ENCODE measurements around the gene CWF19L1. TPM values are rescaled to one million over a fixed set of nuclear protein-coding genes. Genes with fewer than 3 reads are reported as not detected.
"Not testable (repeated sequence)": the region's sequence is repeated elsewhere in the genome, so short reads cannot be mapped to it uniquely, and the experiment has no call there.

Gene CWF19L1
- total and polyA plus RNA-seq, 2 donors (not counting 3 experiments of a cell fraction or from before 2014, with no cell fraction given), result 11.5 to 29.9 TPM

DNA sequence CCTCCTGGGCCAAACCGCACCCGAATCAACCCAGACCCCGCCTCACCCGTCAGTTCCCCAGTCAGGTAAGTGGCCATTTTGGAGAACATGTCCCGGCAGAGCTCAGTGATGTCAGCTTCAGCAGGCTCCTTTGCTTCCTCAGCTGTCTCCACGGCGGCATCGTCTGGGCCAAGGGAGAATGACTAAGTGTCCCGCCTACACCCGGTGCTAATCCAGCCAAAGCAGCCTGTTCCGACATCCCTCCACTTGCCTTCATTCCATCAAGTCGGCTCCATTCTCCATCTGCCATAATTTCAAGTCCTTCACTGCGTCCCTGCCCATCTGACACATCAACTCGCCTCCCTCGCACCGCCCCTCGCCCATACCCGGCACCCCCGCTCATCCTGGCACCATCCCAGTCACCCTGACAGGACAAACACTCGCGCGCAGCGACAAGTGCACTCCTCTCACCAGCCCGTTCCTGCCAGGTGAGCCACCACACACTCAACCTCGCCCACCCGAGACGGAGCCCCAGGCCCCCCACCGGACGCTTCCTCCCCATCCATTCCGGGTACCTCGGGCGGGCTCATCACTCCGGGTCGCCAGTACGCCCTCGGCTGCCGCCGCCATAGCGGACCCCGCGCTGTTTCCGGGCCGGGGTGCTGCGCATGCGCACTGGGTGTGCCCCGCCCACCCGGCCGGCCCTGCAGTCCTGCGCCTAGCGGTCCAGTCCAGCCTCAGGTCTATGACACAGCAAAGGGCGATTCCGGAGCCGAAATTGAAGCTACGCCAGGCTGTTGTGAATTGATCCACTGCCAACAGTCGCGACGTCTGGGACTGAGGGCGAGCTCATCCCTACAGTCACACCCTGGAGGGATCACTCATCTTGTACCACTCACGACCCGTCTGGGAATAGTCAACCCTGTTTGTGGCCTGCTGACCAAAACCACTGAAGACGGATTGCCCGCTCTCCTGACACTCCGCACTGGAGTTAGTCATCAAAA, 18.9 kb upstream of the CWF19L1 start, which contains the start of gene BLOC1S2:
Gene BLOC1S2 (minus strand): TSS at position 630 of the 983 bp plus-strand sequence. CDS start 21 bp downstream, at position 609.
- Histone ChIP-seq H3K4me1 (ENCODE audit: control insufficient read depth, extremely low read depth, insufficient read depth, low read length) (peaks cover 14% of the 10 kb centered on the region), H3K27me3 (ENCODE audit: control insufficient read depth in 2 of 2, insufficient read depth in 2 of 2, low read length in 2 of 2) (peaks cover 3 to 7% of the 10 kb centered on the region in 2 experiments), H3K4me2 (ENCODE audit: insufficient read depth, low read length) (peak within 1 kb of the TSS; percentile 68), H3K9me3 (replicated peaks; ENCODE audit: control insufficient read depth, insufficient read depth, low read length) (no peaks in the 10 kb centered on the region), H3K36me3 (ENCODE audit: control insufficient read depth in 2 of 2, extremely low read depth in 1 of 2, insufficient read depth in 2 of 2, low read length in 2 of 2) (peaks cover 0 to 3% of the 10 kb centered on the region in 2 experiments), H3K27ac (ENCODE audit: insufficient read depth, low read depth, low read length) (peak within 1 kb of the TSS; percentile 44), H4K20me1 (replicated peaks; ENCODE audit: control insufficient read depth, extremely low read depth, insufficient read depth, low read length) (no peaks in the 10 kb centered on the region), H3K9ac (replicated peaks; ENCODE audit: extremely low read depth, insufficient read depth, low read length) (peak within 1 kb of the TSS; percentile 57), H3K9me1 (replicated peaks; ENCODE audit: control insufficient read depth, extremely low read depth, insufficient read depth, low read length) (no peaks in the 10 kb centered on the region), H2AFZ (ENCODE audit: low read depth, low read length) (peak within 1 kb of the TSS; percentile 73), H3K4me3 (replicated peaks in 1 of 3; ENCODE audit: insufficient read depth in 1 of 3, low read depth in 1 of 3, low read length in 3 of 3) (peak within 1 kb of the TSS; percentile 8 to 84 (median 75)), H3K79me2 (ENCODE audit: control insufficient read depth, insufficient read depth, low read length) (peaks cover 43% of the 10 kb centered on the region)
- DNase-seq (ENCODE audit: low read depth, low spot score) (peak; percentile 90), FAIRE-seq (peak; percentile 90)
- CTCF ChIA-PET, result interaction anchor here (1.0 to 1.8 kb wide), 3 partner anchors 17 to 438 kb away, joined by 3 to 6 read pairs (median 5); no protein-coding TSS in a partner anchor
- intact Hi-C loops (cut with micrococcal nuclease) (loop anchor here (2.0 to 5.0 kb wide), 3 partner anchors 20 to 626 kb away; partner anchors contain the start of genes CWF19L1, SCD and SLF2), dilution Hi-C loops (cut with MboI; ENCODE audit: extremely low pct_ligation_motif_present, low sequenced_read_pairs) (no loop called here)
- BruUV-seq (replicated peaks), result no TSS peak
- POLR2A ChIA-PET, result interaction anchor here (0.6 to 1.6 kb wide), 2 partner anchors 249 to 368 kb away, joined by 4 to 7 read pairs; partner anchors contain the start of gene HIF1AN
- TF ChIP-seq FOS (IDR thresholded peaks at IDR 0.05; ENCODE audit: borderline replicate concordance, insufficient read depth, low read length) (no peak), POLR2A (IDR thresholded peaks at IDR 0.05; ENCODE audit: low read depth, low read length) (peak; percentile 90), POLR2AphosphoS5 (IDR thresholded peaks at IDR 0.05; ENCODE audit: insufficient read depth, low read depth, low read length) (peak; percentile 90)
- TF ChIP-seq, protein P1, sequence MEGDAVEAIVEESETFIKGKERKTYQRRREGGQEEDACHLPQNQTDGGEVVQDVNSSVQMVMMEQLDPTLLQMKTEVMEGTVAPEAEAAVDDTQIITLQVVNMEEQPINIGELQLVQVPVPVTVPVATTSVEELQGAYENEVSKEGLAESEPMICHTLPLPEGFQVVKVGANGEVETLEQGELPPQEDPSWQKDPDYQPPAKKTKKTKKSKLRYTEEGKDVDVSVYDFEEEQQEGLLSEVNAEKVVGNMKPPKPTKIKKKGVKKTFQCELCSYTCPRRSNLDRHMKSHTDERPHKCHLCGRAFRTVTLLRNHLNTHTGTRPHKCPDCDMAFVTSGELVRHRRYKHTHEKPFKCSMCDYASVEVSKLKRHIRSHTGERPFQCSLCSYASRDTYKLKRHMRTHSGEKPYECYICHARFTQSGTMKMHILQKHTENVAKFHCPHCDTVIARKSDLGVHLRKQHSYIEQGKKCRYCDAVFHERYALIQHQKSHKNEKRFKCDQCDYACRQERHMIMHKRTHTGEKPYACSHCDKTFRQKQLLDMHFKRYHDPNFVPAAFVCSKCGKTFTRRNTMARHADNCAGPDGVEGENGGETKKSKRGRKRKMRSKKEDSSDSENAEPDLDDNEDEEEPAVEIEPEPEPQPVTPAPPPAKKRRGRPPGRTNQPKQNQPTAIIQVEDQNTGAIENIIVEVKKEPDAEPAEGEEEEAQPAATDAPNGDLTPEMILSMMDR (IDR thresholded peaks at IDR 0.05; ENCODE audit: extremely low read depth in 1 of 2, insufficient read depth in 1 of 2, low read depth in 1 of 2, low read length in 2 of 2), result peak in 1 of 2 donors; percentile 8

DNA sequence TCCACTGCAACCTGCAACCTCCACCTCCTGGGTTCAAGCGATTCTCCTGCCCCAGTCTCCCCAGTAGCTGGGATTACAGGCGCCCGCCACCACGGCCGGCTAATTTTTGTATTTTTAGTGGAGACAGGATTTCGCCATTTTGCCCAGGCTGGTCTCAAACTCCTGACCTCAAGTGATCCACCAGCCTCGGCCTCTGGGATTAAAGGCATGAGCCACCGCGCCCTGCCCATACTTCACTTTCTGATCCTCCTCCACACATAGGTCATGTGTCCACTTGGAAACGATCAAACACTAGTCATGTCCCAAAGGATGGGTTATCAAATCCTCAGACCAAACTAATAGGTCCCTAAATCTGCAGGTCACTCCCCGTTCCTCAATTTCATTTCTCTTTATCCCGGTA, 17.9 kb upstream of the CWF19L1 start:
- BruUV-seq (replicated peaks); H3K27me3 ChIP-seq (ENCODE audit: control insufficient read depth in 2 of 2, insufficient read depth in 2 of 2, low read length in 2 of 2); H3K9me3 ChIP-seq (replicated peaks; ENCODE audit: control insufficient read depth, insufficient read depth, low read length); H3K36me3 ChIP-seq (ENCODE audit: control insufficient read depth in 2 of 2, extremely low read depth in 1 of 2, insufficient read depth in 2 of 2, low read length in 2 of 2); H4K20me1 ChIP-seq (replicated peaks; ENCODE audit: control insufficient read depth, extremely low read depth, insufficient read depth, low read length); dilution Hi-C loops (cut with MboI; ENCODE audit: extremely low pct_ligation_motif_present, low sequenced_read_pairs); FAIRE-seq; H2AFZ ChIP-seq (ENCODE audit: low read depth, low read length); H3K9me1 ChIP-seq (replicated peaks; ENCODE audit: control insufficient read depth, extremely low read depth, insufficient read depth, low read length): not testable (repeated sequence)
- ChIA-PET CTCF (interaction anchor here (1.6 kb wide), 1 partner anchor 233 kb away, joined by 6 read pairs; no protein-coding TSS in a partner anchor), POLR2A (interaction anchor here (1.6 kb wide), 1 partner anchor 250 kb away, joined by 4 read pairs; the partner anchor contains the start of gene HIF1AN)
- Histone ChIP-seq H3K4me2 (ENCODE audit: insufficient read depth, low read length) (peak overlapping the region; percentile 68), H3K9ac (replicated peaks; ENCODE audit: extremely low read depth, insufficient read depth, low read length) (peak overlapping the region; percentile 57), H3K4me3 (replicated peaks in 1 of 3; ENCODE audit: insufficient read depth in 1 of 3, low read depth in 1 of 3, low read length in 3 of 3) (peak overlapping the region in 2 of 3 experiments; percentile 75 to 84), H3K4me1 (ENCODE audit: control insufficient read depth, extremely low read depth, insufficient read depth, low read length) (peaks cover 14% of the 10 kb centered on the region), H3K79me2 (ENCODE audit: control insufficient read depth, insufficient read depth, low read length) (peaks cover 43% of the 10 kb centered on the region), H3K27ac (ENCODE audit: insufficient read depth, low read depth, low read length) (peak overlapping the region; percentile 44)
- intact Hi-C loops (cut with micrococcal nuclease), result loop anchor here (5.0 kb wide), 2 partner anchors 62 to 627 kb away; partner anchors contain the start of genes SCD and SLF2
- DNase-seq (ENCODE audit: low read depth, low spot score), result peak; percentile 7

All from endothelial cell of umbilical vein (primary cell).